Measurements from ENCODE around the gene SLC25A40.
A peak's percentile ranks its signal among the peaks of the same experiment; 100 is the strongest.

Gene SLC25A40

DNA sequence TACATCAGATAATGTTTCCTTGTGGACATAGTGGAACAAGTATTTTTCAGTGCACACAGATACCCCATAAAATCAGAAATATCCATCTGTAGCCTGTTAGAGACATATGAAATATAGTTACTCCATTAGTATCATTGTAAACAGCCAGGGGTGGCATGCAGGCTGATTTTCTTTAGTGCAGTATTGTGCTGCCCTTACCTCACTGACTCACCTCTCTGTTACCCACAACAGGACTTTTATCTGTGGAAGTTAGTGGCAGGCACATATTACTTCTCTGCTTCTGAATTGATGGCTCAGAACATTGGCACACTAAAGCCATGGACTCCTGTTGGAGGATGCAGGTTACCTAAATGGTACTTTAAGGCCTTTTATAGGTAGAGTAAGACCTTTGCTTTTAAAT is 70.0 kb downstream of the SLC25A40 start:
- H3K4me3 ChIP-seq (replicated peaks; ENCODE audit: low read depth, low read length), result no peak overlapping the region
- TF ChIP-seq CTCF (IDR thresholded peaks at IDR 0.05; ENCODE audit: low read depth, low read length, missing control alignments), result no peak
- no peak for DNase-seq (ENCODE audit: extremely low read depth, low read depth)

GRCh38 chr7:87797798-87798403 is 78.3 kb downstream of the SLC25A40 start:
- TF ChIP-seq CTCF (IDR thresholded peaks at IDR 0.05; ENCODE audit: low read depth, low read length, missing control alignments), result peak; percentile 38
- no peak overlapping the region for H3K4me3 ChIP-seq (replicated peaks; ENCODE audit: low read depth, low read length)
- DNase-seq (ENCODE audit: extremely low read depth, low read depth), result peak; percentile 26

DNA sequence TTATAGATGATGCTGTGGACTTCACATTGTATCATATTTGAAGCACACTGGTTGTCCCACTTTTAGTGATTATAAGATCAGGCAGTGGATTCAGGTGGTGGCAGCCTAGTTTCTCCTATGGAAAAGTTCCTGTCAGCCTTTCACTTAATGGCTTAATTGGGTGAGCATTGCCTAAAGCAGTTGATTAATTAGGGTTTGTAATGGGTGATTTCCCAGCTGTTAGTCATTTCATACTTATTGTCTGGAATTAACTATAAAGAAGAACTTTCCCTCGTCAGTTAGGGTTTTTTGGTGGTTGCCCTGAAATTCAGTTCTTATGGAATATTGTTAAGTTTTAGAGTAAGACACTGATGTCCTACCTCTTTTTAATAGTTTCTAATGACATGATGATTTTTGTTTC is 78.8 kb downstream of the SLC25A40 start:
- H3K4me3 ChIP-seq (replicated peaks; ENCODE audit: low read depth, low read length), result no peak overlapping the region
- no peak for DNase-seq (ENCODE audit: extremely low read depth, low read depth)
- no peak for TF ChIP-seq CTCF (IDR thresholded peaks at IDR 0.05; ENCODE audit: low read depth, low read length, missing control alignments)

GRCh38 chr7:87785368-87785995 is 90.7 kb downstream of the SLC25A40 start:
- no peak for DNase-seq (ENCODE audit: extremely low read depth, low read depth)
- no peak overlapping the region for H3K4me3 ChIP-seq (replicated peaks; ENCODE audit: low read depth, low read length)
- no peak for TF ChIP-seq CTCF (IDR thresholded peaks at IDR 0.05; ENCODE audit: low read depth, low read length, missing control alignments)

- no peak for DNase-seq (ENCODE audit: extremely low read depth, low read depth)
- no peak for TF ChIP-seq CTCF (IDR thresholded peaks at IDR 0.05; ENCODE audit: low read depth, low read length, missing control alignments)
- no peak overlapping the region for H3K4me3 ChIP-seq (replicated peaks; ENCODE audit: low read depth, low read length)
These were observed 91.7 kb downstream of the SLC25A40 start for GRCh38 chr7:87784424-87784823.

Data from HFF-Myc (cell line).